Measurements from ENCODE around the gene LATS2.

LATS2 gene

GRCh38 chr13:21031594-21032275 is 29.7 kb downstream of the LATS2 start:
- no peak overlapping the region for H3K9ac ChIP-seq
- no peak overlapping the region for H3K4me2 ChIP-seq
- H3K4me1 ChIP-seq (ENCODE audit: low read depth, poor library complexity, severe bottlenecking) = no peaks in the 10 kb centered on the region
- H3K27ac ChIP-seq = no peak overlapping the region
- no peaks in the 10 kb centered on the region for H3K36me3 ChIP-seq (ENCODE audit: insufficient read depth)
- H3K79me2 ChIP-seq (ENCODE audit: insufficient read depth, low read depth) = no peaks in the 10 kb centered on the region
- H2AFZ ChIP-seq (ENCODE audit: low read depth) = no peak overlapping the region
- H3K27me3 ChIP-seq (ENCODE audit: insufficient read depth, low read depth) = no peaks in the 10 kb centered on the region
- no peak for TF ChIP-seq CTCF (conservative IDR thresholded peaks at IDR 0.05; ENCODE audit: low read depth, low read length)
- no peak overlapping the region for H3K4me3 ChIP-seq (IDR thresholded peaks at IDR 0.05; ENCODE audit: insufficient read depth, low read depth, low read length)
- no peaks in the 10 kb centered on the region for H4K20me1 ChIP-seq (ENCODE audit: insufficient read depth)

- Histone ChIP-seq H4K20me1 (ENCODE audit: insufficient read depth) (no peaks in the 10 kb centered on the region), H3K9ac (no peak overlapping the region), H3K79me2 (ENCODE audit: insufficient read depth, low read depth) (no peaks in the 10 kb centered on the region), H3K27me3 (ENCODE audit: insufficient read depth, low read depth) (no peaks in the 10 kb centered on the region), H3K4me1 (ENCODE audit: low read depth, poor library complexity, severe bottlenecking) (no peaks in the 10 kb centered on the region), H3K27ac (no peak overlapping the region), H3K4me3 (IDR thresholded peaks at IDR 0.05; ENCODE audit: insufficient read depth, low read depth, low read length) (no peak overlapping the region), H2AFZ (ENCODE audit: low read depth) (no peak overlapping the region), H3K36me3 (ENCODE audit: insufficient read depth) (no peaks in the 10 kb centered on the region), H3K4me2 (no peak overlapping the region)
- no peak for TF ChIP-seq CTCF (conservative IDR thresholded peaks at IDR 0.05; ENCODE audit: low read depth, low read length)
Measured at GRCh38 chr13:21025539-21025938, 35.8 kb downstream of the LATS2 start.

- TF ChIP-seq CTCF (conservative IDR thresholded peaks at IDR 0.05; ENCODE audit: low read depth, low read length) = no peak
- no peak overlapping the region for H3K27ac ChIP-seq
- no peaks in the 10 kb centered on the region for H4K20me1 ChIP-seq (ENCODE audit: insufficient read depth)
Measured at GRCh38 chr13:21022056-21022979, 39.1 kb downstream of the LATS2 start.

GRCh38 chr13:21020581-21020980 is 40.8 kb downstream of the LATS2 start:
- H3K27ac ChIP-seq = no peak overlapping the region
- no peak overlapping the region for H3K4me3 ChIP-seq (IDR thresholded peaks at IDR 0.05; ENCODE audit: insufficient read depth, low read depth, low read length)
- H3K27me3 ChIP-seq (ENCODE audit: insufficient read depth, low read depth) = no peaks in the 10 kb centered on the region
- H3K36me3 ChIP-seq (ENCODE audit: insufficient read depth) = no peaks in the 10 kb centered on the region
- no peak overlapping the region for H2AFZ ChIP-seq (ENCODE audit: low read depth)
- H4K20me1 ChIP-seq (ENCODE audit: insufficient read depth) = no peaks in the 10 kb centered on the region
- no peaks in the 10 kb centered on the region for H3K79me2 ChIP-seq (ENCODE audit: insufficient read depth, low read depth)
- no peaks in the 10 kb centered on the region for H3K4me1 ChIP-seq (ENCODE audit: low read depth, poor library complexity, severe bottlenecking)
- no peak for TF ChIP-seq CTCF (conservative IDR thresholded peaks at IDR 0.05; ENCODE audit: low read depth, low read length)
- H3K9ac ChIP-seq = no peak overlapping the region
- H3K4me2 ChIP-seq = no peak overlapping the region

More at GRCh38 chr13:21022056-21022979, 39.1 kb downstream of the LATS2 start:
- Histone ChIP-seq H3K4me1 (ENCODE audit: low read depth, poor library complexity, severe bottlenecking) (no peaks in the 10 kb centered on the region), H3K79me2 (ENCODE audit: insufficient read depth, low read depth) (no peaks in the 10 kb centered on the region), H2AFZ (ENCODE audit: low read depth) (no peak overlapping the region), H3K4me2 (no peak overlapping the region), H3K9ac (no peak overlapping the region), H3K4me3 (IDR thresholded peaks at IDR 0.05; ENCODE audit: insufficient read depth, low read depth, low read length) (no peak overlapping the region), H3K27me3 (ENCODE audit: insufficient read depth, low read depth) (no peaks in the 10 kb centered on the region), H3K36me3 (ENCODE audit: insufficient read depth) (no peaks in the 10 kb centered on the region)

Measured in KMS-11 (cell line).